Loucy (cell line): ENCODE measurements around the gene SERPINA12.

ENCODE experiments used
- EZH2phosphoT487 ChIP-seq: fragments of 200-600 bp; IDR thresholded peaks from 2 replicates; pipeline ENCODE4 v1.6.1; 2018; ENCODE audit warnings: antibody characterized with exemption, mild to moderate bottlenecking, moderate library complexity, borderline replicate concordance
- TF ChIP-seq, protein P1 (sequence below): fragments of 200-600 bp; sonication (generic); conservative IDR thresholded peaks from 2 replicates; pipeline ENCODE4 v1.5.1; 2014; ENCODE audit warnings: mild to moderate bottlenecking, antibody characterized with exemption, low read length

DNA sequence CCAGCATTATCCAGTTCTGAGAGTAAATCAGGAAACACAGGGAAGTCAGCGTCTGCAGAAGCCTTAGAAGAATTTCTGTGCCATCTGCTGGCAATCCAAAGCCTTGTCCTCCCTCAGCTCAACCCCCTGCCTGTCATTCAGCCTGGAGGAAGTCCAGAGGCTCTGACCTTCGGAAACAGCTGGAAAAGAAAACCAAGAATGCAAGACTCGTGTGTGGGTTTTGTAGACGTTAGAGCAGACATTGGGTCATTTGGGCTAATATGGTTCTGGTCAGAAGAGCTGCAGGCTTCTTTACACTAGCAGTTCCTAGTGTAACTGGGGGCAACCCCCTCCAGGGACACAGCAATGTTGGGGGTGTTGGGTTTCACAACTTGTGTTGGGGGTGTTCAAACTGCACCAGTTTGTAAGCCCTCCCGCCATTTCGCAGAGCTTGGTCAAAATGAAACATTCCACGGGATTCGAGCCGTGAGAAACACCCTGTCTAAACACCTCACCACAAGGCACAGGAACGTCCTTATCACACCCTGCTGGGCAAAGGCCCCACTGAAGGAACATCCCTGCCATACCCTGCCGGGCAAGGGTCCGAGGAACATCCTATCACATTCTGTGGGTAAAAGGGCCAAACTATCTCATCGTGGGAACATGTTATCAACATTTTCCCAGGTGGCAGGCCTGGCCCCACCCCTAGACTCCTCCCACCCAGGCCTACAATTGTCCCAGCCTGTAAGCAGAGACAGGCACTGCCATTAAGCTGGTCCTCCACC, 30.9 kb upstream of the SERPINA12 start:
- TF ChIP-seq, protein P1, sequence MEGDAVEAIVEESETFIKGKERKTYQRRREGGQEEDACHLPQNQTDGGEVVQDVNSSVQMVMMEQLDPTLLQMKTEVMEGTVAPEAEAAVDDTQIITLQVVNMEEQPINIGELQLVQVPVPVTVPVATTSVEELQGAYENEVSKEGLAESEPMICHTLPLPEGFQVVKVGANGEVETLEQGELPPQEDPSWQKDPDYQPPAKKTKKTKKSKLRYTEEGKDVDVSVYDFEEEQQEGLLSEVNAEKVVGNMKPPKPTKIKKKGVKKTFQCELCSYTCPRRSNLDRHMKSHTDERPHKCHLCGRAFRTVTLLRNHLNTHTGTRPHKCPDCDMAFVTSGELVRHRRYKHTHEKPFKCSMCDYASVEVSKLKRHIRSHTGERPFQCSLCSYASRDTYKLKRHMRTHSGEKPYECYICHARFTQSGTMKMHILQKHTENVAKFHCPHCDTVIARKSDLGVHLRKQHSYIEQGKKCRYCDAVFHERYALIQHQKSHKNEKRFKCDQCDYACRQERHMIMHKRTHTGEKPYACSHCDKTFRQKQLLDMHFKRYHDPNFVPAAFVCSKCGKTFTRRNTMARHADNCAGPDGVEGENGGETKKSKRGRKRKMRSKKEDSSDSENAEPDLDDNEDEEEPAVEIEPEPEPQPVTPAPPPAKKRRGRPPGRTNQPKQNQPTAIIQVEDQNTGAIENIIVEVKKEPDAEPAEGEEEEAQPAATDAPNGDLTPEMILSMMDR = no peak
- no peak for TF ChIP-seq EZH2phosphoT487
